Activated T-helper 9 cell treated with anti-CD3 and anti-CD28 coated beads, Interleukin-2, amount 50 U/mL, for 16 hours (primary cell): ENCODE data around the gene PPOX.

Source experiments
- DNase-seq: peaks from one replicate; pipeline ENCODE4 v3.0.0-alpha.2; 2020; ENCODE audit warnings: low read depth

PPOX gene

DNA sequence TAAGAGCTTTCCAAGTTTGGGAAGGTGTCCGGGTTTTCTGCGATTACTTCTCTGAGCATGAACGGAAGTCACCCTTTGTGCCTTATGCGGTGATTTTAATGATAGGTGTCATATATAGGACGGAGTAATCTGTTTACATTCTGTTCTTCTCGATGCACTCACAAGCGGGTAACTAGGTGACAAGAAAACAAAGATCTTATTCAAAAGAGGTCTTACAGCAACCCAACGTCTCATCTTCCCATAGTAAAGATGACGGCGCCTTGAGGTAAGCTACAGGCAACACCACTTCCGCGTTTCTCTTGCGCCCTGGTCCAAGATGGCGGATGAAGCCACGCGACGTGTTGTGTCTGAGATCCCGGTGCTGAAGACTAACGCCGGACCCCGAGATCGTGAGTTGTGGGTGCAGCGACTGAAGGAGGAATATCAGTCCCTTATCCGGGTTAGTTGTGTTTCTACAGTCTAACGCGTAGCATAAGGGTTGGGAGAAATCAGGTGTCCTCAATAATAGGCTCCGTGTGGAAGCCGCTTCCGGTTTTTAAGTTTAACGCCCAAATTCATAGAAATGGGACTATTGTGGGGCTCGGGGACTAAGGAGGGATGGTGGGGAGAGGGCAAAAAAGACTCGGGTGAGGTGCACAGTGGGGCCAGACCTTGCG lies 12.4 kb upstream of the PPOX start, which contains the start of gene UFC1:
TSS of gene UFC1 (plus strand) at position 297 of the 656 bp plus-strand sequence. CDS start at position 317, 20 bp downstream.
- peak; percentile 70 for DNase-seq

DNA sequence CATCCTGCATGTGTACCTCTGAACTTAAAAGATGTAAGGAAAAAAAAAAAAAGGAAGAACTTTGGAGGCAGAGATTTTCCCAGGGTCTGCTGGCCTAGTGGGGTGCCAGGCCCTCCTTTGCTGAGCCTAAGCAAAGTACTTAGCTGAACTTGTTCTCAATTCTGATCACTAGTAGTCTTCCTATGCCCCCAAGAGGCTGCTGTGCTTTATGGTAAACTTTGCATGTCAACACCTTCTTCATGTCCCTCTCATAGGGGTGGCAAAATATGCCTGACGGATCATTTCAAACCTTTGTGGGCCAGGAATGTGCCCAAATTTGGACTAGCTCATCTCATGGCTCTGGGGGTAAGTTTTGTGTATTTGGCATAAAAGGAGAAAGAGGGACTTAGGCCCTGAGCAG lies 8.4 kb upstream of the PPOX start:
- DNase-seq: no peak

DNA sequence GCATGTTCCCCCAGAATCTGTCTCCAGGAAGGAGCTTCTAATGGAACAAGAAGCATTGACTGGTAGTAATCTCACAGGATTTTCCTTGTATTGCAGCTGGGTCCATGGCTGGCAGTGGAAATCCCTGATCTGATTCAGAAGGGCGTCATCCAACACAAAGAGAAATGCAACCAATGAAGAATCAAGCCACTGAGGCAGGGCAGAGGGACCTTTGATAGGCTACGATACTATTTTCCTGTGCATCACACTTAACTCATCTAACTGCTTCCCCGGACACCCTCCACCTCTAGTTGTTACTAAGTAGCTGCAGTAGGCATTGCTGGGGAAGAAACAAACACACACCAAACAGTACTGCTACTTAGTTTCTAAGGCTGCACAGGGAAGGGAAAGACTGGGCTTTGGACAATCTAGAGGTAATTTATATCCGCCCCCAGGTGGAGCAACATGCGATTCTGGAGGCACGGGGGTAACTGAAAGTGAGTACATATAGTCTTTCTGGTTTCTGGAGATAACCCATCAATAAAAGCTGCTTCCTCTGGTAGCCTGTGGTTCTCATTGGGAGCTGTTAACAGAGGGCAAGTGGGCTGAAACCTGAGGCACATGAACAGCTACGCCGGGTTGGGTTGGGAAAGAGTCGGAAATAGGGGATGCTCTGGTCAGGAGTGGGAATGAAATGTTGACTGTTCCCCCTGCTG lies 7.8 kb upstream of the PPOX start:
- no peak for DNase-seq

- peak; percentile 86 for DNase-seq
Observed at GRCh38 chr1:161159087-161159912, 6.9 kb upstream of the PPOX start, which contains the start of gene USP21. Gene USP21 (plus strand): TSS chr1:161159500. CDS start chr1:161160641, 1,141 bp downstream.

DNA sequence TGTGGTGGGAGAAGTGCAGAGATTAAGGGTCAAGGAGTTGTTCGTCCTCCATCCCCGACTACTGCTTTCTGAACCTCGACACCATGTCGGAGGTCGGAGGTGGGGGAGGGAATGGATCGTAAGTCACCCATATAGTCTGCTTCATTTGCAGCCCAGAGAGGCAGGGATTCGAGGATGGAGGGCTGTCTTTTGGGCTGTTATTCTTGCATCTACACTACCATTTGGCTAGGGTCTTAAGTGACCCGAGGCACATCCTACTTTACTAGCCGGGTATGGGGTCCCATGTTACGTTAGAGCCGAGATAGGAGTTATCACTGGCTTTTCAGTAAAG lies 6.3 kb upstream of the PPOX start:
- DNase-seq: no peak

DNA sequence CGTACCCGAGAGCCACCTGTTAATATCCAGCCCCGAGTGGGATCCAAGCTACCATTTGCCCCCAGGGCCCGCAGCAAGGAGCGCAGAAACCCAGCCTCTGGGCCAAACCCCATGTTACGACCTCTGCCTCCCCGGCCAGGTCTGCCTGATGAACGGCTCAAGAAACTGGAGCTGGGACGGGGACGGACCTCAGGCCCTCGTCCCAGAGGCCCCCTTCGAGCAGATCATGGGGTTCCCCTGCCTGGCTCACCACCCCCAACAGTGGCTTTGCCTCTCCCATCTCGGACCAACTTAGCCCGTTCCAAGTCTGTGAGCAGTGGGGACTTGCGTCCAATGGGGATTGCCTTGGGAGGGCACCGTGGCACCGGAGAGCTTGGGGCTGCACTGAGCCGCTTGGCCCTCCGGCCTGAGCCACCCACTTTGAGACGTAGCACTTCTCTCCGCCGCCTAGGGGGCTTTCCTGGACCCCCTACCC lies 5.5 kb upstream of the PPOX start:
- DNase-seq: no peak

- no peak for DNase-seq
Observed at GRCh38 chr1:161161652-161162051, 4.6 kb upstream of the PPOX start.

GRCh38 chr1:161162052-161162451 lies 4.2 kb upstream of the PPOX start:
- no peak for DNase-seq

GRCh38 chr1:161162806-161163205 lies 3.4 kb upstream of the PPOX start:
- no peak for DNase-seq

- no peak for DNase-seq
Observed at GRCh38 chr1:161163793-161164192, 2.4 kb upstream of the PPOX start.

- DNase-seq: no peak
Observed at GRCh38 chr1:161164901-161165610, 1.2 kb upstream of the PPOX start.

DNA sequence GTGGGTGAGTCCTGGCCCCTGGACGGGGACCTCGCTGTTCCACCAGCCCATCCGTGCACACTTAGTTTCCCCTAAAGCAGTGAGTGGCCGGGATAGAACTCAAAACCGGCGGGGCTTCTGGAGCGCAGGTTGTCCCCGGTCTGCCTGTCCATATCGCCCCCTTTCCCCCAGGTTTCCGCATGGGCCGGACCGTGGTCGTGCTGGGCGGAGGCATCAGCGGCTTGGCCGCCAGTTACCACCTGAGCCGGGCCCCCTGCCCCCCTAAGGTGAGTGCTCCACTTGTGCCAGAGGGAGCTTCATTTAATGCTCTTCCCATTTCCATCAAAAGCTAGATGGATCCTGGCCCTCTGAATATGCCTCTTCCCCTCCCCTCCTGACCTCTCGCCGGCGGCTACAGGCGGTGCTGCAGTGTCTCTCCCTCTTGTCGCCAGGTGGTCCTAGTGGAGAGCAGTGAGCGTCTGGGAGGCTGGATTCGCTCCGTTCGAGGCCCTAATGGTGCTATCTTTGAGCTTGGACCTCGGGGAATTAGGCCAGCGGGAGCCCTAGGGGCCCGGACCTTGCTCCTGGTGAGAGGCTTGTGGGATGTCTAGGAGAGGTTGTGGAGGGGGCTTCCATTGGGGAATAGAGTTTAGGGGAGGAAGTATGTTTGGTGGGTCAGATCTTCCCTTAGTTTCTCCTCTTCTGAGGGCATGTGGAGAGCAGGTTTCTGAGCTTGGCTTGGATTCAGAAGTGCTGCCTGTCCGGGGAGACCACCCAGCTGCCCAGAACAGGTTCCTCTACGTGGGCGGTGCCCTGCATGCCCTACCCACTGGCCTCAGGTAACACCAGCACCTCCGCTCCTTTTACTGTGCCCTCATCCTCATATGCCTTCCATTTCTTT lies 683 bp downstream of the PPOX start:
- DNase-seq: no peak

DNA sequence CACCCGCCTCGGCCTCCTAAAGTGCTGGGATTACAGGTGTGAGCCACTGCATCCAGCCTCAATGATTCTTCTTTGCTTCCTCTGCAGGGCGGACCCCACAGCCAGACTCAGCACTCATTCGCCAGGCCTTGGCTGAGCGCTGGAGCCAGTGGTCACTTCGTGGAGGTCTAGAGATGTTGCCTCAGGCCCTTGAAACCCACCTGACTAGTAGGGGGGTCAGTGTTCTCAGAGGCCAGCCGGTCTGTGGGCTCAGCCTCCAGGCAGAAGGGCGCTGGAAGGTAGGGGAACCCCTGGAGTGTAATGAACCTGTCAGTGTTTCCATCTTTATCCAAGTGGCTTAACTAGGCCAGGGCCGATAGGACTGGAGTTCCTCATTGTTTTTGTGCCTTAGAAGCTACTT lies 2.7 kb downstream of the PPOX start:
- DNase-seq: no peak

- DNase-seq: no peak
Observed at GRCh38 chr1:161171191-161171590, 5.0 kb downstream of the PPOX start.

- DNase-seq: no peak
Observed at GRCh38 chr1:161171696-161172095, 5.5 kb downstream of the PPOX start.

GRCh38 chr1:161172349-161172748 lies 6.1 kb downstream of the PPOX start:
- no peak for DNase-seq

GRCh38 chr1:161172776-161173376 lies 6.7 kb downstream of the PPOX start:
- DNase-seq: no peak

GRCh38 chr1:161173711-161174110 lies 7.5 kb downstream of the PPOX start:
- no peak for DNase-seq

GRCh38 chr1:161174911-161175310 lies 8.7 kb downstream of the PPOX start:
- DNase-seq: no peak

DNA sequence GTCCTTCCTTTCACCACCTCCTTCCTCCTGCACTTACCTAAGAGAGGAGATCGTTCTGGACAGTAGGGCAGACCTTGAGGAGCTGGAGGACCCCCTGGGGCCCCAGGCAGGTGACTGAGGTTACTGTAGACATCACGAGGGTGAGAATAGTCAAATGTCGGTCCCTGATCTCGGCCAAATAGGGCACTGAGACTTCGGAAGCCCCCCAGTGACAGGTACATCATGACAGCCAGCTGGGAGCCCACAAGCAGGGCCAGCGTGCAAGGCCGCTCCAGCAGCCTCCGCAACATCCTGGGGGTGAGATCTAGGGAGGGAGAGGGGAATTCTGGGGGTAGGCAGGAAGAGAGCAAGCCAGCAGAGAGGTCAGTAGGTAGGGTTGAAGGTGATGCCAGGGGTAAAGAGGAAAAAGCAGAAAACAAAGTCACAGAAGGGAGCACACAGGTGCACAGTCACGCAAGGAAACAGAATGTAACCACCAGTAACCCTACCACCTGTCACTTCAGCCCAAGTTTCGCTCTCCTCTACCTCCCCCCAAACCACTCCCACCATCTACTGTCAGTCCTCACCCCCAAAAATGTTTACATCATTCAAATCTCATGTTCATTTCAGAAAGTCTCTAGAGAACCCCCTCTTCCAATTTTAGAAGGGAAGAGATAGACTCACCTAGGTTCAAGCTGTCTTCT lies 9.7 kb downstream of the PPOX start:
- no peak for DNase-seq
